ENCODE measurements around the gene SDR42E1. TPM values are rescaled to one million over a fixed set of nuclear protein-coding genes. Genes with fewer than 3 reads are reported as not detected.
A peak's percentile ranks its signal among the peaks of the same experiment; 100 is the strongest.

SDR42E1 gene
- total RNA-seq, 4 donors from 2014 or later: under 0.01 to 5.1 (median 1.5) TPM

GRCh38 chr16:82033683-82034300 lies 22.5 kb upstream of the SDR42E1 start:
- Histone ChIP-seq H3K36me3 (no peaks in the 10 kb centered on the region), H3K4me3 (no peak overlapping the region), H3K4me1 (no peaks in the 10 kb centered on the region), H3K27ac (no peak overlapping the region), H3K9me3 (no peaks in the 10 kb centered on the region), H3K27me3 (no peaks in the 10 kb centered on the region)
- intact Hi-C loops (cut with DNase I; ENCODE audit: low total_unique reads): no loop called here
- no peak for TF ChIP-seq POLR2A (IDR thresholded peaks at IDR 0.05)
- TF ChIP-seq CTCF (IDR thresholded peaks at IDR 0.05): no peak
- no peak for DNase-seq

GRCh38 chr16:82033006-82033405 lies 21.7 kb upstream of the SDR42E1 start:
- intact Hi-C loops (cut with DNase I; ENCODE audit: low total_unique reads): no loop called here
- DNase-seq: no peak

GRCh38 chr16:82031116-82032084 lies 20.1 kb upstream of the SDR42E1 start:
- Histone ChIP-seq H3K27me3 (no peaks in the 10 kb centered on the region), H3K9me3 (no peaks in the 10 kb centered on the region), H3K36me3 (no peaks in the 10 kb centered on the region), H3K27ac (no peak overlapping the region), H3K4me1 (no peaks in the 10 kb centered on the region), H3K4me3 (no peak overlapping the region)
- TF ChIP-seq CTCF (IDR thresholded peaks at IDR 0.05) (peak; percentile 54 to 73 (median 59)), POLR2A (IDR thresholded peaks at IDR 0.05) (no peak)
- intact Hi-C loops (cut with DNase I; ENCODE audit: low total_unique reads): no loop called here
- peak in 1 of 2 donors; percentile 27 for DNase-seq

More at GRCh38 chr16:82033006-82033405, 21.7 kb upstream of the SDR42E1 start:
- H3K9me3 ChIP-seq: no peaks in the 10 kb centered on the region
- no peaks in the 10 kb centered on the region for H3K36me3 ChIP-seq
- TF ChIP-seq CTCF (IDR thresholded peaks at IDR 0.05): no peak
- TF ChIP-seq POLR2A (IDR thresholded peaks at IDR 0.05): no peak
- H3K27me3 ChIP-seq: no peaks in the 10 kb centered on the region
- no peak overlapping the region for H3K4me3 ChIP-seq
- H3K4me1 ChIP-seq: no peaks in the 10 kb centered on the region
- H3K27ac ChIP-seq: no peak overlapping the region

- H3K4me1 ChIP-seq: no peaks in the 10 kb centered on the region
- no peaks in the 10 kb centered on the region for H3K36me3 ChIP-seq
- no peaks in the 10 kb centered on the region for H3K9me3 ChIP-seq
- intact Hi-C loops (cut with DNase I; ENCODE audit: low total_unique reads): loop anchor here (10.0 kb wide), 1 partner anchor 207 kb away; no protein-coding TSS in a partner anchor
- H3K27me3 ChIP-seq: no peaks in the 10 kb centered on the region
- no peak for TF ChIP-seq POLR2A (IDR thresholded peaks at IDR 0.05)
- TF ChIP-seq CTCF (IDR thresholded peaks at IDR 0.05): no peak
- no peak for DNase-seq
- H3K27ac ChIP-seq: no peak overlapping the region
- no peak overlapping the region for H3K4me3 ChIP-seq
Measured at GRCh38 chr16:82027629-82028064, 16.4 kb upstream of the SDR42E1 start.

GRCh38 chr16:82024883-82025282 lies 13.6 kb upstream of the SDR42E1 start:
- no peaks in the 10 kb centered on the region for H3K36me3 ChIP-seq
- H3K4me3 ChIP-seq: no peak overlapping the region
- no peaks in the 10 kb centered on the region for H3K4me1 ChIP-seq
- no peaks in the 10 kb centered on the region for H3K9me3 ChIP-seq
- no peak for TF ChIP-seq CTCF (IDR thresholded peaks at IDR 0.05)
- no peak for TF ChIP-seq POLR2A (IDR thresholded peaks at IDR 0.05)
- no peaks in the 10 kb centered on the region for H3K27me3 ChIP-seq
- intact Hi-C loops (cut with DNase I; ENCODE audit: low total_unique reads): loop anchor here (10.0 kb wide), 1 partner anchor 210 kb away; no protein-coding TSS in a partner anchor
- no peak overlapping the region for H3K27ac ChIP-seq
- no peak for DNase-seq

All from uterus (tissue), 4 donors.